Measurements from ENCODE around the gene EFNA5.

DNA sequence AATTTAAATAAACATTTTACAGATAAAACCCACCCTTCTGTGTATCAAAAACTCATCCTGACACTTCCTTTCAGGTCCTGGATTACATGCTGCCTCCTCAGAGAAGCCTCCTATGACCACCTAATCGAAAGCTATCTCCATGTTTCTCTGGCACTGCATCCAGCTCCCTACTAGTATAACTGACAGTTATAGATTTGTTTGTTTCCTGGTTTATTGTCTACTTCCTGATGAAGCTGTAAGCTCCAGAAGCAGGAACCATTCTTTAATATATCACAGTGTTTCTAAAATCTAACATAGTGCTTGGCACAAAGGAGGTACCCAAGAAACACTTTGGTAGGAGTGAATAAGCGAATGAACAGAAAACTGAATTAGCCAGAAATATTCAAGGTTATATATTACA is 270.4 kb downstream of the EFNA5 start:
- TF ChIP-seq RARB (CRISPR knock-in tag; IDR thresholded peaks at IDR 0.05), result no peak
- no peak for TF ChIP-seq ZFP3 (CRISPR knock-in tag; IDR thresholded peaks at IDR 0.05)
- no peak for TF ChIP-seq ESRRG (CRISPR knock-in tag; IDR thresholded peaks at IDR 0.05)
- TF ChIP-seq, protein P1, sequence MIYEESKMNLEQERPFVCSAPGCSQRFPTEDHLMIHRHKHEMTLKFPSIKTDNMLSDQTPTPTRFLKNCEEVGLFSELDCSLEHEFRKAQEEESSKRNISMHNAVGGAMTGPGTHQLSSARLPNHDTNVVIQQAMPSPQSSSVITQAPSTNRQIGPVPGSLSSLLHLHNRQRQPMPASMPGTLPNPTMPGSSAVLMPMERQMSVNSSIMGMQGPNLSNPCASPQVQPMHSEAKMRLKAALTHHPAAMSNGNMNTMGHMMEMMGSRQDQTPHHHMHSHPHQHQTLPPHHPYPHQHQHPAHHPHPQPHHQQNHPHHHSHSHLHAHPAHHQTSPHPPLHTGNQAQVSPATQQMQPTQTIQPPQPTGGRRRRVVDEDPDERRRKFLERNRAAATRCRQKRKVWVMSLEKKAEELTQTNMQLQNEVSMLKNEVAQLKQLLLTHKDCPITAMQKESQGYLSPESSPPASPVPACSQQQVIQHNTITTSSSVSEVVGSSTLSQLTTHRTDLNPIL (CRISPR knock-in tag; IDR thresholded peaks at IDR 0.05; ENCODE audit: low read depth), result no peak
- TF ChIP-seq, protein P2, sequence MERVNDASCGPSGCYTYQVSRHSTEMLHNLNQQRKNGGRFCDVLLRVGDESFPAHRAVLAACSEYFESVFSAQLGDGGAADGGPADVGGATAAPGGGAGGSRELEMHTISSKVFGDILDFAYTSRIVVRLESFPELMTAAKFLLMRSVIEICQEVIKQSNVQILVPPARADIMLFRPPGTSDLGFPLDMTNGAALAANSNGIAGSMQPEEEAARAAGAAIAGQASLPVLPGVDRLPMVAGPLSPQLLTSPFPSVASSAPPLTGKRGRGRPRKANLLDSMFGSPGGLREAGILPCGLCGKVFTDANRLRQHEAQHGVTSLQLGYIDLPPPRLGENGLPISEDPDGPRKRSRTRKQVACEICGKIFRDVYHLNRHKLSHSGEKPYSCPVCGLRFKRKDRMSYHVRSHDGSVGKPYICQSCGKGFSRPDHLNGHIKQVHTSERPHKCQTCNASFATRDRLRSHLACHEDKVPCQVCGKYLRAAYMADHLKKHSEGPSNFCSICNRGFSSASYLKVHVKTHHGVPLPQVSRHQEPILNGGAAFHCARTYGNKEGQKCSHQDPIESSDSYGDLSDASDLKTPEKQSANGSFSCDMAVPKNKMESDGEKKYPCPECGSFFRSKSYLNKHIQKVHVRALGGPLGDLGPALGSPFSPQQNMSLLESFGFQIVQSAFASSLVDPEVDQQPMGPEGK (CRISPR knock-in tag; IDR thresholded peaks at IDR 0.05; ENCODE audit: borderline replicate concordance), result no peak
- TF ChIP-seq, protein P3, sequence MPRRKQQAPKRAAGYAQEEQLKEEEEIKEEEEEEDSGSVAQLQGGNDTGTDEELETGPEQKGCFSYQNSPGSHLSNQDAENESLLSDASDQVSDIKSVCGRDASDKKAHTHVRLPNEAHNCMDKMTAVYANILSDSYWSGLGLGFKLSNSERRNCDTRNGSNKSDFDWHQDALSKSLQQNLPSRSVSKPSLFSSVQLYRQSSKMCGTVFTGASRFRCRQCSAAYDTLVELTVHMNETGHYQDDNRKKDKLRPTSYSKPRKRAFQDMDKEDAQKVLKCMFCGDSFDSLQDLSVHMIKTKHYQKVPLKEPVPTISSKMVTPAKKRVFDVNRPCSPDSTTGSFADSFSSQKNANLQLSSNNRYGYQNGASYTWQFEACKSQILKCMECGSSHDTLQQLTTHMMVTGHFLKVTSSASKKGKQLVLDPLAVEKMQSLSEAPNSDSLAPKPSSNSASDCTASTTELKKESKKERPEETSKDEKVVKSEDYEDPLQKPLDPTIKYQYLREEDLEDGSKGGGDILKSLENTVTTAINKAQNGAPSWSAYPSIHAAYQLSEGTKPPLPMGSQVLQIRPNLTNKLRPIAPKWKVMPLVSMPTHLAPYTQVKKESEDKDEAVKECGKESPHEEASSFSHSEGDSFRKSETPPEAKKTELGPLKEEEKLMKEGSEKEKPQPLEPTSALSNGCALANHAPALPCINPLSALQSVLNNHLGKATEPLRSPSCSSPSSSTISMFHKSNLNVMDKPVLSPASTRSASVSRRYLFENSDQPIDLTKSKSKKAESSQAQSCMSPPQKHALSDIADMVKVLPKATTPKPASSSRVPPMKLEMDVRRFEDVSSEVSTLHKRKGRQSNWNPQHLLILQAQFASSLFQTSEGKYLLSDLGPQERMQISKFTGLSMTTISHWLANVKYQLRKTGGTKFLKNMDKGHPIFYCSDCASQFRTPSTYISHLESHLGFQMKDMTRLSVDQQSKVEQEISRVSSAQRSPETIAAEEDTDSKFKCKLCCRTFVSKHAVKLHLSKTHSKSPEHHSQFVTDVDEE (CRISPR knock-in tag; IDR thresholded peaks at IDR 0.05), result no peak
- no peak for TF ChIP-seq TCF4 (CRISPR knock-in tag; IDR thresholded peaks at IDR 0.05; ENCODE audit: borderline replicate concordance)
- no peak for TF ChIP-seq ZNF565 (CRISPR knock-in tag; conservative IDR thresholded peaks at IDR 0.05; ENCODE audit: low read depth)
- TF ChIP-seq SNAI2 (CRISPR knock-in tag; IDR thresholded peaks at IDR 0.05), result no peak
- TF ChIP-seq CSDC2 (CRISPR knock-in tag; IDR thresholded peaks at IDR 0.05), result no peak
- TF ChIP-seq, protein P4, sequence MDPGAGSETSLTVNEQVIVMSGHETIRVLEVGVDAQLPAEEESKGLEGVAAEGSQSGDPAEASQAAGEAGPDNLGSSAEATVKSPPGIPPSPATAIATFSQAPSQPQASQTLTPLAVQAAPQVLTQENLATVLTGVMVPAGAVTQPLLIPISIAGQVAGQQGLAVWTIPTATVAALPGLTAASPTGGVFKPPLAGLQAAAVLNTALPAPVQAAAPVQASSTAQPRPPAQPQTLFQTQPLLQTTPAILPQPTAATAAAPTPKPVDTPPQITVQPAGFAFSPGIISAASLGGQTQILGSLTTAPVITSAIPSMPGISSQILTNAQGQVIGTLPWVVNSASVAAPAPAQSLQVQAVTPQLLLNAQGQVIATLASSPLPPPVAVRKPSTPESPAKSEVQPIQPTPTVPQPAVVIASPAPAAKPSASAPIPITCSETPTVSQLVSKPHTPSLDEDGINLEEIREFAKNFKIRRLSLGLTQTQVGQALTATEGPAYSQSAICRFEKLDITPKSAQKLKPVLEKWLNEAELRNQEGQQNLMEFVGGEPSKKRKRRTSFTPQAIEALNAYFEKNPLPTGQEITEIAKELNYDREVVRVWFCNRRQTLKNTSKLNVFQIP (CRISPR knock-in tag; IDR thresholded peaks at IDR 0.05; ENCODE audit: borderline replicate concordance, low read depth), result no peak
- no peak for TF ChIP-seq ZNF70 (CRISPR knock-in tag; IDR thresholded peaks at IDR 0.05)
- no peak for TF ChIP-seq GLIS3 (CRISPR knock-in tag; IDR thresholded peaks at IDR 0.05)
